ENCODE measurements around the gene RBBP8NL. TPM values are rescaled to one million over a fixed set of nuclear protein-coding genes. Genes with fewer than 3 reads are reported as not detected.

RBBP8NL gene
- total and polyA plus RNA-seq, 11 donors, result not detected

GRCh38 chr20:62458275-62459251 is 31.2 kb upstream of the RBBP8NL start:
- H3K4me1 ChIP-seq, result peaks cover 0 to 14% (median 4%) of the 10 kb centered on the region in 12 donors
- intact Hi-C loops (cut with DNase I), result loop anchor here in 1 of 10 donors (5.0 kb wide), 1 partner anchor 51 kb away; the partner anchor contains the start of gene CABLES2
- DNase-seq (no peak), ATAC-seq (no peak)
- TF ChIP-seq, protein P1, sequence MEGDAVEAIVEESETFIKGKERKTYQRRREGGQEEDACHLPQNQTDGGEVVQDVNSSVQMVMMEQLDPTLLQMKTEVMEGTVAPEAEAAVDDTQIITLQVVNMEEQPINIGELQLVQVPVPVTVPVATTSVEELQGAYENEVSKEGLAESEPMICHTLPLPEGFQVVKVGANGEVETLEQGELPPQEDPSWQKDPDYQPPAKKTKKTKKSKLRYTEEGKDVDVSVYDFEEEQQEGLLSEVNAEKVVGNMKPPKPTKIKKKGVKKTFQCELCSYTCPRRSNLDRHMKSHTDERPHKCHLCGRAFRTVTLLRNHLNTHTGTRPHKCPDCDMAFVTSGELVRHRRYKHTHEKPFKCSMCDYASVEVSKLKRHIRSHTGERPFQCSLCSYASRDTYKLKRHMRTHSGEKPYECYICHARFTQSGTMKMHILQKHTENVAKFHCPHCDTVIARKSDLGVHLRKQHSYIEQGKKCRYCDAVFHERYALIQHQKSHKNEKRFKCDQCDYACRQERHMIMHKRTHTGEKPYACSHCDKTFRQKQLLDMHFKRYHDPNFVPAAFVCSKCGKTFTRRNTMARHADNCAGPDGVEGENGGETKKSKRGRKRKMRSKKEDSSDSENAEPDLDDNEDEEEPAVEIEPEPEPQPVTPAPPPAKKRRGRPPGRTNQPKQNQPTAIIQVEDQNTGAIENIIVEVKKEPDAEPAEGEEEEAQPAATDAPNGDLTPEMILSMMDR (IDR thresholded peaks at IDR 0.05), result no peak
- no peak for TF ChIP-seq POLR2A (IDR thresholded peaks at IDR 0.05)
- no peaks in the 10 kb centered on the region for H3K36me3 ChIP-seq
- no peak overlapping the region for H3K4me3 ChIP-seq
- H3K27ac ChIP-seq, result no peak overlapping the region
- peaks cover 0 to 22% (median 4%) of the 10 kb centered on the region in 9 donors for H3K27me3 ChIP-seq
- no peaks in the 10 kb centered on the region for H3K9me3 ChIP-seq
- WGBS, 4 donors, result 53 to 63% (median 57%) methylated on average over 19 to 41 of the region's 41 CpGs

DNA sequence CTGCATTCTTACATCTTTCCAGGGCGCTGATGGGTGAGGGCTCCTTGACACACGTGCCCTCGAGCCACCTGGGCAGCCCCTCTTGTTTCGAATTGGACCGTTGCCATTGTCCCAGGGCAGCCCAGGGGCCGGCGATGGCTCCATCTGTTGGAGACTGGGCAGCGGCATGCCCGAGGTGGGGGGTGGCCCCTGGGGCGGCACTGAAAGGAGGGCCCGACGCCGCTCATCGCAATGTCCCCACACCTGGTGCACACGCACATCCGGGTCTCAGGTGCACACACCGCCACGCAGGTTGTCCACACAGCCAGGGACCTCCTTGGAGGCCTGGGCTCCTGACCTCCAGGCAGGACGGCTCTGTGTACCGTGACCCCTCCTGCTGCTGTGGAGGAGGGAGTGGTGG is 30.5 kb upstream of the RBBP8NL start:
- peaks cover 0 to 14% (median 4%) of the 10 kb centered on the region in 12 donors for H3K4me1 ChIP-seq
- H3K27ac ChIP-seq, result no peak overlapping the region
- intact Hi-C loops (cut with DNase I), result loop anchor here in 1 of 10 donors (5.0 kb wide), 1 partner anchor 51 kb away; the partner anchor contains the start of gene CABLES2
- DNase-seq, result no peak
- 84 to 90% (median 86%) methylated on average over 16 to 20 of the region's 20 CpGs for WGBS, 4 donors
- no peaks in the 10 kb centered on the region for H3K9me3 ChIP-seq
- no peaks in the 10 kb centered on the region for H3K36me3 ChIP-seq
- no peak for ATAC-seq
- no peak overlapping the region for H3K4me3 ChIP-seq
- TF ChIP-seq POLR2A (IDR thresholded peaks at IDR 0.05), result no peak
- TF ChIP-seq, protein P1 (IDR thresholded peaks at IDR 0.05), result no peak
- H3K27me3 ChIP-seq, result peaks cover 0 to 24% (median 4%) of the 10 kb centered on the region in 9 donors

DNA sequence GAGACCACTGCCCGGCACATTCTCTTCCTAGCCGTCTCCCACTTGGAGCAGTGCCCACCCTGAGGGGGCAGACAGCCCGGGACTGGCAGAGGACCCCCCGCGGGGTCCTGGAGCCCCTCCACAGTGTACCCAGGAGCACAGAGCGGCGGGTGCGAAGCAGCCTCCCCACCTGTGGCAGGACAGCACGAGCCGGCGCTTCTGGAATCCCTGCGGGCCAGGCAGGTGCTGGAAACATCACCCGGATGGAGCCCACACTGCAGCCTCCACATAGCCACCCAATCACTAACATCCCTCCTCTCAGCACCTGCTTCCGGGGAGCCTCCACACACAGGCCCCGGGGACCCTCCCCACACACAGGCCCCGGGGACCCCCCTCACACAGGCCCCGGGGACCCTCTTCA is 29.8 kb upstream of the RBBP8NL start:
- H3K27ac ChIP-seq, result no peak overlapping the region
- no peaks in the 10 kb centered on the region for H3K9me3 ChIP-seq
- H3K27me3 ChIP-seq, result peaks cover 0 to 28% (median 4%) of the 10 kb centered on the region in 9 donors
- no peaks in the 10 kb centered on the region for H3K36me3 ChIP-seq
- intact Hi-C loops (cut with DNase I), result loop anchor here in 1 of 10 donors (5.0 kb wide), 1 partner anchor 50 kb away; the partner anchor contains the start of gene CABLES2
- peaks cover 0 to 14% (median 4%) of the 10 kb centered on the region in 12 donors for H3K4me1 ChIP-seq
- no peak for ATAC-seq
- WGBS, 4 donors, result 77 to 85% (median 84%) methylated on average over 10 to 17 of the region's 17 CpGs
- no peak overlapping the region for H3K4me3 ChIP-seq
- no peak for DNase-seq
- no peak for TF ChIP-seq POLR2A (IDR thresholded peaks at IDR 0.05)
- TF ChIP-seq, protein P1 (IDR thresholded peaks at IDR 0.05), result no peak

DNA sequence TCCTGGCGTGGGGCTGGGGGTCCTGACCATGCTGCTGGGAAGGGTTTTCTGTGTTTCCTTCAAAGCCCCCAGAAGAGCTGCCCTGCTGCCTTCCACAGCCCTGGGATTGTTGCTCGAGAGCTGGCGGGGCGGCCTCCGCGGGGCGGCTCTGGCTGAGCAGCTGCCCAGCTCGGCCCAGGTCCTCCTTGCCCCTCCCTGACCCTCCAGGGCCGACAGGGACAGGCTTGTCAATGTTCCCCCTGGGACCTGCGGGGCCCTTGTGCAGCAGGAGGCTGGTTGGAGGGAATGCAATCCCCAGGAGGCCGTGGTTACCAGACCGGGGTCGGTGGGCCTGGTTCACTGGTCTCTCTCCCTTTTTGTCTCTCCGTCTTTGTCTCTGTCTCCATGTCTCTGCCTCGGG is 28.6 kb upstream of the RBBP8NL start:
- Histone ChIP-seq H3K9me3 (no peaks in the 10 kb centered on the region), H3K27me3 (peaks cover 0 to 28% (median 4%) of the 10 kb centered on the region in 9 donors), H3K27ac (no peak overlapping the region), H3K36me3 (no peaks in the 10 kb centered on the region), H3K4me1 (peaks cover 0 to 4% (median 0%) of the 10 kb centered on the region in 12 donors), H3K4me3 (no peak overlapping the region)
- 70 to 81% (median 80%) methylated on average over 7 to 15 of the region's 15 CpGs for WGBS, 4 donors
- ATAC-seq (no peak), DNase-seq (no peak)
- TF ChIP-seq POLR2A (IDR thresholded peaks at IDR 0.05), result no peak
- TF ChIP-seq, protein P1 (IDR thresholded peaks at IDR 0.05), result no peak
- intact Hi-C loops (cut with DNase I), result loop anchor here in 1 of 10 donors (5.0 kb wide), 1 partner anchor 49 kb away; the partner anchor contains the start of gene CABLES2
